LNCaP clone FGC (cell line): ENCODE measurements around the gene ZNF579.
"Not testable (repeated sequence)": the region's sequence is repeated elsewhere in the genome, so short reads cannot be mapped to it uniquely, and the experiment has no call there.

ENCODE experiments used
- DNase-seq: peaks from one replicate; pipeline ENCODE4 v3.0.0-alpha.2; 2011; ENCODE audit warnings: low read depth
- H3K4me3 ChIP-seq: 2 replicates; pipeline ENCODE4 v1.5.1; 2011; ENCODE audit warnings: mild to moderate bottlenecking, low read depth, low read length, control low read depth
- CTCF ChIP-seq: IDR thresholded peaks from 2 replicates; pipeline ENCODE4 v1.5.1; 2012; ENCODE audit warnings: mild to moderate bottlenecking; ENCODE audit not compliant: control insufficient read depth, insufficient read depth; ENCODE audit errors: extremely low read depth

ZNF579 gene

GRCh38 chr19:55536366-55536765 is 44.3 kb downstream of the ZNF579 start:
- no peak for TF ChIP-seq CTCF
- no peak for DNase-seq
- H3K4me3 ChIP-seq = no peak overlapping the region

GRCh38 chr19:55535965-55536350 is 44.7 kb downstream of the ZNF579 start:
- DNase-seq = no peak
- no peak overlapping the region for H3K4me3 ChIP-seq

GRCh38 chr19:55535173-55535964 is 45.3 kb downstream of the ZNF579 start:
- no peak for DNase-seq
- H3K4me3 ChIP-seq = no peak overlapping the region
- no peak for TF ChIP-seq CTCF

More at GRCh38 chr19:55535965-55536350, 44.7 kb downstream of the ZNF579 start:
- TF ChIP-seq CTCF = no peak

GRCh38 chr19:55534280-55534679 is 46.4 kb downstream of the ZNF579 start:
- not testable (repeated sequence) for H3K4me3 ChIP-seq, DNase-seq

GRCh38 chr19:55530996-55531395 is 49.7 kb downstream of the ZNF579 start:
- no peak for DNase-seq
- no peak overlapping the region for H3K4me3 ChIP-seq
- no peak for TF ChIP-seq CTCF

GRCh38 chr19:55529636-55530234 is 50.9 kb downstream of the ZNF579 start:
- TF ChIP-seq CTCF = no peak
- DNase-seq = no peak
- H3K4me3 ChIP-seq = no peak overlapping the region

- no peak overlapping the region for H3K4me3 ChIP-seq
- no peak for DNase-seq
- TF ChIP-seq CTCF = no peak
Observed at GRCh38 chr19:55528030-55528803, 52.4 kb downstream of the ZNF579 start.
